ENCODE measurements around the gene TDO2.

Gene TDO2

DNA sequence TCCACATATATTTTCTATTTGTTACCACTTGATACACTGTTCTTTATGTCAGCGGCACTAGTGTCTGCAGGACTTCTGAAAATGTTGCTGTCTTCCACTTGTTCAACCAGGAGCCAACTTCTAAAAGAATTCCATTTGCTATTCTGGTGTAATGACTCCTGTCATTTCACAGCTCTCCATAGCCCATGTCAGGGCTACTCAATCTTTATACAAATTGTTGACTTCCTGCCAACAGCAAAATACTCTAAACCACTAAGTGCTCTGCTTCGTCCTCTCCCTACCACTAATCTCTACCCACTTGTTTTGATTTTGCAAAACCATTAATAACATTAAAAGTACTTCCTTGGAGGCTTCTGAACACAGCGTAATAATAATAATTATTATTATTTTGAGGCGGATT lies 43.0 kb downstream of the TDO2 start:
- TF ChIP-seq EZH2 (IDR thresholded peaks at IDR 0.05; ENCODE audit: borderline replicate concordance, low read depth, low read length, severe bottlenecking) (no peak), CTCF (IDR thresholded peaks at IDR 0.05; ENCODE audit: borderline replicate concordance, extremely low read depth, low read length, poor library complexity, severe bottlenecking) (no peak)
- no peak for DNase-seq
- H2AFZ ChIP-seq (ENCODE audit: low read depth, low read length) = no peak overlapping the region
- no peak overlapping the region for H3K4me2 ChIP-seq (ENCODE audit: insufficient read depth, low read length)
- no peak overlapping the region for H3K9ac ChIP-seq (ENCODE audit: low read depth, low read length)
- H3K4me1 ChIP-seq (ENCODE audit: insufficient read depth, low read length) = no peaks in the 10 kb centered on the region
- H3K79me2 ChIP-seq (ENCODE audit: insufficient read depth, low read length) = no peaks in the 10 kb centered on the region
- H3K27ac ChIP-seq (ENCODE audit: low read length) = no peak overlapping the region
- H3K36me3 ChIP-seq (ENCODE audit: insufficient read depth, low read length) = no peaks in the 10 kb centered on the region
- H3K4me3 ChIP-seq (ENCODE audit: low read depth in 1 of 2, low read length in 2 of 2) = no peak overlapping the region
- no peak for ATAC-seq (ENCODE audit: insufficient read depth, low read depth)
- no peaks in the 10 kb centered on the region for H3K27me3 ChIP-seq (ENCODE audit: insufficient read depth, low read length, poor library complexity)
- H4K20me1 ChIP-seq (ENCODE audit: insufficient read depth, low read length) = no peaks in the 10 kb centered on the region
- no peaks in the 10 kb centered on the region for H3K9me3 ChIP-seq (ENCODE audit: insufficient read depth, low read length, severe bottlenecking)

DNA sequence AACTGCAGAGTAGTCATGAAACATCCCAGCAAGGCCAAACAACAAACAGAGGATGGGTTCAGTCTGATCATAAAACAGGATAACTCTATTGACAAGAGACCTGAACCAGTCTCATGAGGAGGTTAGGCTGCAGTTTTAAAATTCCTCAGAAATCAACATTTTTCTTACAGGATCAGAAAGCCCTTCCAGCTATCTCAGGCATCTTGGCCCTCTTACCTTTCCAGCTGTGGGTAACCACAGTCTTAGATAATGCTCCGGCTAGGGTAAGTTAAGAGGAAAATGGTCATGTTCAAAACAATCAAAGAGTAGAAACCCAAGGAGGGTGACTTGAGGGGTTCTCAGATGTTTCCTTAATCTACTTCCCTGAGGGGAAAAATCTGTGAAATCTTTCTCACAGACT lies 45.0 kb downstream of the TDO2 start:
- Histone ChIP-seq H3K9me3 (ENCODE audit: insufficient read depth, low read length, severe bottlenecking) (no peaks in the 10 kb centered on the region), H4K20me1 (ENCODE audit: insufficient read depth, low read length) (no peaks in the 10 kb centered on the region), H3K27me3 (ENCODE audit: insufficient read depth, low read length, poor library complexity) (no peaks in the 10 kb centered on the region), H3K36me3 (ENCODE audit: insufficient read depth, low read length) (no peaks in the 10 kb centered on the region), H3K4me1 (ENCODE audit: insufficient read depth, low read length) (peaks cover 7% of the 10 kb centered on the region), H3K27ac (ENCODE audit: low read length) (no peak overlapping the region), H3K4me3 (ENCODE audit: low read depth in 1 of 2, low read length in 2 of 2) (no peak overlapping the region), H3K79me2 (ENCODE audit: insufficient read depth, low read length) (no peaks in the 10 kb centered on the region), H3K4me2 (ENCODE audit: insufficient read depth, low read length) (no peak overlapping the region), H2AFZ (ENCODE audit: low read depth, low read length) (no peak overlapping the region), H3K9ac (ENCODE audit: low read depth, low read length) (no peak overlapping the region)
- TF ChIP-seq EZH2 (IDR thresholded peaks at IDR 0.05; ENCODE audit: borderline replicate concordance, low read depth, low read length, severe bottlenecking) = no peak
- DNase-seq (no peak), ATAC-seq (ENCODE audit: insufficient read depth, low read depth) (no peak)

DNA sequence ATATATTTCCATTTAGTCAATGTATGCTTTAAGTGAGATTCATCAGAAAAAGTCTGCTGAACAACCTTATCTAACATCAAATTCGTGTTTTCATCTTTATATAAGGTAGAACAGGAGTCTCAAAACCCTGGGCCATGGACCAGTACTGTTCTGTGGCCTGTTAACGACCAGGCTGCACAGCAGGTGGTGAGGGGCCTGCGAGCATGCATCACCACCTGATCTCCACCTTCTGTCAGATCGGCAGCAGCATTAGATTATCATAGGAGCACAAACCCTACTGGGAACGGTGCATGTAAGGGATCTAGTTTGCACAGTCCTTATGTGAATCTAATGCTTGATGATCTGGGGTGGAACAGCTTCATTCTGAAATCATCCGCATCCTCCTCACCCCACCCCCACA lies 47.0 kb downstream of the TDO2 start:
- H3K4me2 ChIP-seq (ENCODE audit: insufficient read depth, low read length) = no peak overlapping the region
- TF ChIP-seq EZH2 (IDR thresholded peaks at IDR 0.05; ENCODE audit: borderline replicate concordance, low read depth, low read length, severe bottlenecking) = no peak
- no peak for TF ChIP-seq CTCF (IDR thresholded peaks at IDR 0.05; ENCODE audit: borderline replicate concordance, extremely low read depth, low read length, poor library complexity, severe bottlenecking)
- H4K20me1 ChIP-seq (ENCODE audit: insufficient read depth, low read length) = no peaks in the 10 kb centered on the region
- no peak overlapping the region for H2AFZ ChIP-seq (ENCODE audit: low read depth, low read length)
- no peak overlapping the region for H3K9ac ChIP-seq (ENCODE audit: low read depth, low read length)
- no peaks in the 10 kb centered on the region for H3K36me3 ChIP-seq (ENCODE audit: insufficient read depth, low read length)
- ATAC-seq (ENCODE audit: insufficient read depth, low read depth) = no peak
- peaks cover 14% of the 10 kb centered on the region for H3K4me1 ChIP-seq (ENCODE audit: insufficient read depth, low read length)
- DNase-seq = no peak
- no peaks in the 10 kb centered on the region for H3K9me3 ChIP-seq (ENCODE audit: insufficient read depth, low read length, severe bottlenecking)
- H3K79me2 ChIP-seq (ENCODE audit: insufficient read depth, low read length) = no peaks in the 10 kb centered on the region
- H3K27ac ChIP-seq (ENCODE audit: low read length) = no peak overlapping the region
- no peak overlapping the region for H3K4me3 ChIP-seq (ENCODE audit: low read depth in 1 of 2, low read length in 2 of 2)
- H3K27me3 ChIP-seq (ENCODE audit: insufficient read depth, low read length, poor library complexity) = no peaks in the 10 kb centered on the region

- Histone ChIP-seq H3K27me3 (ENCODE audit: insufficient read depth, low read length, poor library complexity) (no peaks in the 10 kb centered on the region), H3K4me3 (ENCODE audit: low read depth in 1 of 2, low read length in 2 of 2) (peak overlapping the region in 1 of 2 experiments; percentile 90; a peak in 1 of 4 replicates), H3K79me2 (ENCODE audit: insufficient read depth, low read length) (no peaks in the 10 kb centered on the region), H3K27ac (ENCODE audit: low read length) (no peak overlapping the region), H2AFZ (ENCODE audit: low read depth, low read length) (peak overlapping the region; percentile 78), H3K4me2 (ENCODE audit: insufficient read depth, low read length) (peak overlapping the region; percentile 72), H3K36me3 (ENCODE audit: insufficient read depth, low read length) (no peaks in the 10 kb centered on the region), H3K4me1 (ENCODE audit: insufficient read depth, low read length) (peaks cover 14% of the 10 kb centered on the region), H4K20me1 (ENCODE audit: insufficient read depth, low read length) (no peaks in the 10 kb centered on the region), H3K9me3 (ENCODE audit: insufficient read depth, low read length, severe bottlenecking) (no peaks in the 10 kb centered on the region), H3K9ac (ENCODE audit: low read depth, low read length) (peak overlapping the region; percentile 9; the same call in 1 of the 2 replicates)
- no peak for TF ChIP-seq EZH2 (IDR thresholded peaks at IDR 0.05; ENCODE audit: borderline replicate concordance, low read depth, low read length, severe bottlenecking)
- no peak for TF ChIP-seq CTCF (IDR thresholded peaks at IDR 0.05; ENCODE audit: borderline replicate concordance, extremely low read depth, low read length, poor library complexity, severe bottlenecking)
- ATAC-seq (ENCODE audit: insufficient read depth, low read depth) (no peak), DNase-seq (no peak)
Observed at GRCh38 chr4:155952501-155952901, 49.0 kb downstream of the TDO2 start.
